ENCODE results near the gene TXK. TPM values are rescaled to one million over a fixed set of nuclear protein-coding genes. Genes with fewer than 3 reads are reported as not detected.

Gene TXK
- total RNA-seq, 1 donor from 2014 or later = 39.5 TPM

DNA sequence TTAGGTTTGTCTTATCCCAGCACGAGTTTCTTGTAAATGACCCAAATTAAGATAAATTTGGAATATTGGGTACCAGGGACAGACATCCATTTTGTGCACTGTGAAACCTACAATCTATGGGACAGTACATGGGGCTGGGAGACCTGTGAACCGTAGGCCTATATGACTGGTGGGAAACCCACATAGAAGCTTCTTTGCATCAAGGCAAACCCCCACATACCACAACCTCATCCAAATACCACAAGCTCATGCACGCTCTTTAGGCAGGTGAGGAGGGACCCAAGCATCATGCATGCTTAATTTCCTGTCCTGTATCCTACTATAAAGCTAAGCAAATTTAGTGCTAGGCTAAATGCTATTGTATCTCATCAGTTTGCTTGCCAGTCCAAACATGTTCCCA, 69.7 kb downstream of the TXK start:
- intact Hi-C loops (cut with micrococcal nuclease) = no loop called here

DNA sequence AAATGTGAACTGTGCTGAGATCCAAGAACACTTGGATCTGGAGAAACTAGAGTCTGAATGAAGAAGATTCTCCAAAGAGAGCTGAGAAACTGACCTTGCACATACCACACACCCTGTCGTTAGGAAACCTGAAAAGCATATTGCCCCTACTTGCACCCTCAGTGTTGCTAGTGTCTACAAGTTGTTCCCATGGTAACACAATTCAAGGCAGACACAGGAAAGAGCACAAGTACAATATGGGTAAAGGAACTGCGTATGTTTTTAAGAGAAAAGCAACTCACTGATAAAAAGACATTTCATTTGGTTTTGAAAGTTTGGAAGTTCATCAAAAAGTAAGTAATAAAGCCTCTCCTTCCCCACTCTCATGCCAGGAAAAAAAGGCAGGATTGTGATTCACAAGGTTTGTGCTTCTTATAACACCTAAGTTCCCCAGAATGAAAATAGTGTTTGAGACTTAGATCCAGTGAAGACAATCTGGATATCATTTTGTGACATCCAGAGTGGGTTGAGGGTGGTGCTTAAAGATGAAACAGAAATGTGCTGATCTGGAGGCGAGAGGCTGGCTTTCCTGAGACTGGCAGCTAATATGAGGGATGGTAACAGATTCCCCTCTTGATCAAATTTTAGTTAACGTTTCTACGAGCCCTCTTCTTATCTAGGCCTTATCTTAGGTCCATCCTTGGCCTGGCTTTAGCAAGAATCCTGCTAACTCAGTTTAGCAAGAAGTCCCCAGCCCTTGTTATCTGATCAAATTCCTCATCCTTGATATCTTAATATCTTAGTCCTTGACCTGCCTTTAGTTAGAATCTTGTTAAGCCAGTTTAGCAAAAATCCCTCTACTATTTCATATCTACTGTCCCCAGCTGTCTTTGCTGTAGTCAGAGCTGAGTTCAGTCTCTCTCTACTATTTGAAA, 75.2 kb downstream of the TXK start:
- intact Hi-C loops (cut with micrococcal nuclease) = no loop called here

DNA sequence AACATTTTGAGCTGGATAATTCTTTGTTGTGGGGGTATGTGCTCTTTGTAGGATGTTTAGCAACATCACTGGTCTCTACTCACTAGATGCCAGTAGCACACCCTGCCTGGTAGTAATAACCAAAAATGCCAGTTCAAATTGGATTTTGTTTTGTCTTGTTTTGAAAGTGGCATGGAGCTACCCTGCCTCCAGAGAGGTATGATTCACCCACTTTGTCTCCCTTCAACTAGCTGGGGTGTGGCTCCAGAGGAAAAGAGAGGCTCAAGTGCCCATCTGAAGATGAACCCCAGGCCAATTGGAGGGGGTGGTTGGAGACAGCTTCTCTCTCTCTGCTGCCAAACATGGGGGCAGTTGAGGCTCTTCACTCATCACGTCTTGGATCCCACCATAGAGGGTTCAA, 83.0 kb downstream of the TXK start:
- intact Hi-C loops (cut with micrococcal nuclease) = no loop called here

DNA sequence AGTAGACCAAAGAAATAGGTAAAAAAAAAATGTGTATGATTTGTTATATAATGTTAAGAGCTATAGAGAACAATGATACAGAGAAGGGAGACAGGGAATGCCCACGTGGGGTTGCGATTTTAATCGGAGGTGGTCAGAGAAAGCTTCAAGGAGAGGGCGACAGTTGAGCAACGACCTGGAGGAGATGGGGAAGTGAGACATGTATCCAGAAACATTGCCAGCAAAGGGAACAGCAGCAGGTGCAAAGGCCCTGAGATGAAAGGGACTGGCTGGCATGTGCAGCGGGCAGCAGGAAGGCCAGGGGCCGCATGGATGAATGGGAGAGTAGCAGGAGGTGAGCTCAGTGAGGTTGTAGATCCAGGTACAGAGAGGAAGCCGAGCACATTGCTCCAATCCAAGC, 84.6 kb downstream of the TXK start:
- intact Hi-C loops (cut with micrococcal nuclease) = loop anchor here (10.0 kb wide), 1 partner anchor 585 kb away; the partner anchor contains the start of gene COMMD8

DNA sequence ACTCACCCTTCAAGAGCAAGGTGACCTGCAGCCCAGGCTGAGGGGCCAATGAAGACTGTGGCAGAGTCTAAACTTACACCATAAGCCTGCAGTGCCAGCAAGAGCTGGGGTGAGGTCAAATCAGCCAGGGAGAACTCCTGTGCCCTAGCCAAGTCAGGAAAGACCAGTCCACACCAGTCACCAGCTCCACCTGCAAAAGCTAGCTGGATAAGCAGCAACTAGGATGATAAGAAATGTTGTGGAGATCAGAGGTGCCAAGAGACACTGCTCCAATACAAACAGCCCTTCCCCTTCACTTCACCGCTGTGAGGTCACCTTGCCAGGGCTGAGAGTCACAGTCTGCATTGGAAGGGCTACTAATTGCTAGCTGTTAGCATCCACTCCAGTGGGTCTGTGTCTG, 86.2 kb downstream of the TXK start:
- intact Hi-C loops (cut with micrococcal nuclease) = loop anchor here (1.0 to 10.0 kb wide), 2 partner anchors 12 to 583 kb away; partner anchors contain the start of gene COMMD8

DNA sequence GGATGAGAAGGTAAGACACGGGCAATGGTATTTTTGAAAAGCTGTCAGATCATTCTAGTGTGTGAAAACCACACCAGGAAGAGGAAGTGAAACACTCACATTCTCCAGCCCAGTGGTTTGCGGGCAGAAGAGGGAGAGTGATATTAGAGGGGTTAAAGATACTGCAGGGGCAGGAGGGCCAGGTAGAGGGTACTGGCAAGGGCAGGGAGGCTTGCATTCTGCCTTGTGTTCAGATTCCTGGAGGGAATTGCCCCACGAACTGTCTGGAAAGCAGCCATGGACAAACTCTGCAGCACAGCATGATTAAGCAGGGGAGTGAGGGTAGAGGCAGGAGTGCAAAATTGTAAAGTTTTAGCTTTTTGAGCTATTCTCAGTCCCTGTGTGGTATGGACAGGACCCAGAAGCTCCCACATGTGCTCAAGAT, 86.6 kb downstream of the TXK start:
- intact Hi-C loops (cut with micrococcal nuclease) = loop anchor here (1.0 to 10.0 kb wide), 2 partner anchors 11 to 583 kb away; partner anchors contain the start of gene COMMD8

DNA sequence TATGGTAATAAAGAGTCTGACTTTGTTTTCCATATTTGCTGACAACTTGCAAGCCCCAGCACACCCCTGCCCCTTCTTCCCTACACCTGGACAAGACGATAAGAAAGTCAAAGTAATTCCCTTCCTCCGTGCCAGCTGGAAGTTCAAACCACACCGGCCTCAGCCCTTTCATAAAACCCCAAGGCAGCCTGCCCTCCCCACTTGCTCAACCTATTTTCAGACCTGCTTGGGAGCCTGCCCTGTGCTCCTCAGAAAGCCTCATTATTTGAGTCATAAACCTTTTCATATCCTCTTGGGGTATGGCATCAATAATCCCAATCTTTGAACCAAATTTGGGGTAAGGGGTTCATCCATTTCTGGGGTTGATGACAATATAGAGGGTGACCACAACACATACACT, 88.0 kb downstream of the TXK start:
- intact Hi-C loops (cut with micrococcal nuclease) = loop anchor here (10.0 kb wide), 1 partner anchor 581 kb away; the partner anchor contains the start of gene COMMD8

DNA sequence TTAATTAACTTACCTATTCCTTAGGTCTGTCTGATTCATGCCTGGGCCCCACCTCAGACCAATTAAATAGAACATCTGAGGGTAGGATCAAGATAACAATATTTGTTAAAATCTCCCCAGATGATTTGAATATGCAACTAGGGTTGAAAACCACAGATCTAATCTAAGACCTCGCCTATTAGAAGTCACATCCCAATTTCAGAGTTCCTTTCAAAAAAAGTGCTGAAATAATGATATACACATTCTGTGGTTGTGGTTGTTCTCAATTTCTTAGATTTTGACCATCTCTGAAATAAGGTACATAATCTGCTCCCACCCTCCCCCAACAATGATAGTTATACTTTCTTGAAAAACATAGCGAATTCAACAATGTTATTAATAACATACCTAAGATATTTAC, 89.8 kb downstream of the TXK start:
- intact Hi-C loops (cut with micrococcal nuclease) = loop anchor here (10.0 kb wide), 1 partner anchor 579 kb away; the partner anchor contains the start of gene COMMD8

DNA sequence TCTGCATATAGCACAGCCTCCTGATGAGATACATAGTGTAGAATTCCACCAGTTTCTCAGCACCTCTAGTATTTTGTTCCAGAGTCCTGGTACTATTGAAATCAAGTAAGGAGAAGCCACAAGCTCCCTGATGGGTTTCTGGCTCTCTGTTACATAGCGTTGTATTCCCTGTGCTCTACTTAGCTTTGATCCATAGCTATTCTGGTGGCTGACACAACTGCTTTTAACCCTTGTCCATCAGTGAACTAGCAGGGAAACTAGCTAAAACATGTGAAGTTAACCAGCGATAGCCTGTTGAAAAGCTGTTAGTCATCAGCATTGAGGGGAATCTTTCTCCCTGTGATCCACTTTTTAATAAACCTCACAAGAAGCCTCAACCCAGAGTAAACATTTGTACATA, 90.5 kb downstream of the TXK start:
- intact Hi-C loops (cut with micrococcal nuclease) = loop anchor here (10.0 kb wide), 1 partner anchor 579 kb away; the partner anchor contains the start of gene COMMD8

DNA sequence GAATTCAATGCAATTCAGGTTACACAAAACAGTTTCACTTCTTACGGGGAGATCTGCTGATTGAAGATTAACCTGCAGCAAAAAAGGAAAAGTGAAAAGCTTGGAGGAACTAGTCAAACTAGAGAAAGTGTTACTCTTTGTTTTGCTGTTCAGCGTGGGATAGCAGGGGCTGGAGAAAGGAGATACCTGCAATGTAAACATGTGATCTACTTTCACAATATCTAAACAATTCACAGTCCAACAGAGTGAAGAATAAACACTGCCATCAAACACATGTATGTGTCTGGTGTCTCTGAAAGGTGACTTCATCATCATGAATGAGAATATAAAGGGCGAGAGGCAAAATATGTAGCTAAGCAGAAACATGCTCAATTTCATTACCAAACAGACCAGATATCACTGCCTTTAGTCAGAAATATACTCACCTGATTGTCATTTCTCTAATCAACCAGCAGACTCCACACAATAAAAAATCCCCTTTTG, 91.0 kb downstream of the TXK start:
- intact Hi-C loops (cut with micrococcal nuclease) = loop anchor here (10.0 kb wide), 1 partner anchor 578 kb away; the partner anchor contains the start of gene COMMD8

DNA sequence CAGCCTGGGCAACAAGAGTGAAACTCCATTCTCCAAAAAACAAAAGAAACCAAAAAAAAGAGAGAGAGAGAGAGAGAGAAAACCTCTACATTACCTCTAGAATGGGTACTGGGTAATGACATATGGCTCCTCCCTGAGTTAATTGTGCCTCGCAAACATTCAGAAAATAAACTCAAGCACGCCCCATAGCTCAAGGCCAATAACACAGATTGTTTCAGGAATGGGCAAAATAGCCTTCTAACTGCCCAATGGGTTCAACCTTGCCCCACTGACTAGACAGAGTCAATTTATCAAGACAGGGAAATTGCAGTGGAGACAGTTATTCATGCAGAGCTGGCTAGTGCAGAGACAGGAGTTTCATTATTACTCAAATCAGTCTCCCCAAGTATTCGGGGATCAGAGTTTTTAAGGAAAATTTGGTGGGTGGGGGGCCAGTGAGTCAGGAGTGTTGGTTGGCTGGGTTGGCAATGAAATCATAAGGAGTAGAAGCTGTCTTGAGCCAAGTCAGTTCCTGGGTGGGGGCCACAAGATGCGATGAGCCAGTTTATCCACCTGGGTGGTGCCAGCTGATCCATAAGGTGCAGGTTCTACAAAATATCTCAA, 92.4 kb downstream of the TXK start:
- intact Hi-C loops (cut with micrococcal nuclease) = loop anchor here (10.0 kb wide), 1 partner anchor 577 kb away; the partner anchor contains the start of gene COMMD8

DNA sequence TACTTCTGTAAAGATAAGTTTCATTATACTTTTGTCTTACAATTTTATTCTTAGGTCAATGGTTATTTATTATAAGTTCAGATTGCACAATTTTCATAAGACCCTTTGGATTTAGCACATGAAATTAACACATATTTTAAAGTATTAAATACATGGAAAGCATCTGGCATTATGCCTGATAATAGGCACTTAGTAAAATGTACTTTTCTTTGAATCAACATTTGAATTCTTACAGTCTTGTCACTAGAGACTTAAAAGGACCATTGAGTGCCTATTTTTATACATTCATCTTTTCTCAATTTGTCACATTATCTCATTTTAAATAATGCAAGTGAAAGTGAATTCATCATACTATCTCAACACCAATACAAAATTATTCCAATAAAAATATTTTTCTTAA, 94.5 kb downstream of the TXK start:
- intact Hi-C loops (cut with micrococcal nuclease) = no loop called here

DNA sequence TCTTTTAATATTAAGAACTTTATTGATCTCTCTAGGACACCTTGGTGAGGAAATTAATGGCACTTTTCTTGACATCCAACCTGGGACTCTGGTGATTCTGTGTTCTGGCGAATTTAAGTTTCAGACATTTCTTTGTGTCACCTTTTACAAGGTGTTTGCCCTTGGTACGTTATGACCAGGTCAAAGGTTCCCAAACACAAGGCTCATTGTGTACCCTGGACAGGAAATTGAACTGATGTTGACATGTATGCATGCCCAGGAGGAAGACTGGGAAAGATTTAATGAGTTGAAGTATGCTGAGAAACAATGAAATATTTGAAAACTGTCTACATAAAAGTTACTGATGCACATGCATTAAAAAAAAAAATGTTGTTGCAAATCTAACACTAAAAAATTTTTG, 95.4 kb downstream of the TXK start:
- intact Hi-C loops (cut with micrococcal nuclease) = no loop called here

DNA sequence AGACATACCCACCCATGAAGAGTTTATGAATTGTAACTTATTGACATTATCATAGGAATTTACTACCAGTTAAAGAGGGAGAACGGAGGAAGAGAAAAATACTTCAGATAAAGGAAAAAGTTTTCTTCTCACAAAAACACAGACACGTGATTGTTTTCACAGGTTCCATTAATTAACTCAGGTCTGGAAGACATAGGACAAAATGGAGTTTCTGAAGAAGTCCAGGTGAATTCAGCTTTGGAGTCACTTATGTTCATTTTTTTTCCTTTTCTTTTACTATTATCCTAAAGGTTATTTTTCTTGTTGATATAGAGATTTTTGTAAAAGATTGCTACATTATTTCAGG, 97.0 kb downstream of the TXK start:
- intact Hi-C loops (cut with micrococcal nuclease) = no loop called here

DNA sequence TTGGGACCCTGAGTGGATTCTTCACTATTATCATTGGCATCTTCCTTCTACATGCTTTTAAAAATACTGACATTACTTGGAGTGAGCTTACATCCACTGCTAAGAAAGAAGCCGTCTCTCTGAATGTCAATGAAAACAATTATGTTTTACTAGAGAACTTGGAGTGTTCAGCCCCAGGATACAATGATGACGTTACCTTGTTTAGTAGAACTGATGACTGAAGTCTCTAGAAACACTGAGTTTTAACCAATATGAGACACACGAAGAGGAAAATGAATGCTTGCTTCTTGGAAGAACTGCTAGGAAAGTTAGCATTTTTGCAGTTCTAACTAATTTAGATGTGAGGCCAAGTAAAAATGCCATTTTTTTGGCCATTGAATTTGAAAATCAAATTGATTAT, 98.1 kb downstream of the TXK start:
- intact Hi-C loops (cut with micrococcal nuclease) = loop anchor here (1.0 kb wide), 1 partner anchor 11 kb away; no protein-coding TSS in a partner anchor

DNA sequence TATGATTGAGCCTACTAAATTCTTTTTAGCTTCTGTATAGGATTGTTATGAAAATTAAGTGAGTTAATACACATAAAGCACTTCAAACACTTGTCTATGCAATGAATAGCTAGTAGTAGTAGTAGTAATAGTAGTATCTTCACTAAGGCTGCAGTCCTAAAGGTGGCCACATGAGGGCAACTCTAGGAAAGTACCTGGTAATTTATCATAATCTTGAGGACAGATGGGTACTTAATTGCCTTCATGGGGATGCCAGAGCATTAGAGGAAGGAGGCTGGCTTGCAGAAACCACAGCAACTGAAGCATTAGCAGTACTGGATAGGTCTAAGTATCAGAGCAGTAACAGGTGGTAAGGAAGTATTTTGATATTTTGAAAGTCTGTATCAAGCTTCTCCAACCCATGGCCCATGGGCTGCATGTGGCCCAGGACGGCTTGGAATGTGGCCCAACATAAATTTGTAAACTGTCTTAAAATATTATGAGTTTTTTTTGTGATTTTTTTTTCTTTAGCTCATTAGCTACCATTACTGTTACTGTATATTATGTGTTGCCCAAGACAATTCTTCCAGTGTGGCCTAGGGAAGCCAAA, 100.1 kb downstream of the TXK start:
- intact Hi-C loops (cut with micrococcal nuclease) = loop anchor here (1.0 kb wide), 3 partner anchors 53 to 107 kb away; no protein-coding TSS in a partner anchor

DNA sequence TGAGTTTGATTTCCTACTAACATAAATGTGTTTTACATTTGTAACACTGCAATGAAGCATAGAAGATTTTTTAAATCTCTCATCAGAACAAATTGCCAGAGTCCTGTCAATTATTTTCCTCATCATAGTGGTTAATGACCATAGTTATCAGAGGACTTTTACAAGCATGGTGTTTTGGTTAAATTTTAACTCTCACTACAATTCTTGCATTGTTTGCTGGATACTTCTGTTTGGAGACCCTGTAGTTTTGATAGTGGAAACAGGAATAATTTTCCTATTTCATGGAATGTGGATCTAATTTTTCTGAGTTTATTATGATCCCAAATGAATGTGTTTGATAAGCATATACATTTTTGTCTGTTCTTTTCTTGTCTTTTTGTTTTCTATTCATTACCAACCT, 100.6 kb downstream of the TXK start:
- intact Hi-C loops (cut with micrococcal nuclease) = loop anchor here (1.0 kb wide), 2 partner anchors 54 to 76 kb away; no protein-coding TSS in a partner anchor

DNA sequence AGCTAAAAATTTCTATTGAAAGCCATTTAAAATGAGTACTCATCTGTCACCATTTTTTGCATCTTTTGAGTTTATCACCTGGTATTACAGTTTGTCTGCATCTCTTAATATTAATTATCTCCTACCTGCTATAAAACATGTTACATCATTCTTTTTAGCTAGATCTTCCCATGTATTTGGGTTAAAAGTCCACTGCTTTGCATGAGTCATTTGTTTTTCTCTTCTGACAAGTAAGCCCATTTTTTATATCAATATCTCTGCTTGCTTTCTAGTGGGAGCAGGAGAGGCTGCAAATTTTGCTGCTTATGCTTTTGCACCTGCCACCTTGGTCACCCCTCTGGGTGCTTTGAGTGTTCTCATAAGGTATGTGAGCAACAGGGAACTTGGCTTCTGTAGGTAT, 101.3 kb downstream of the TXK start:
- intact Hi-C loops (cut with micrococcal nuclease) = loop anchor here (1.0 kb wide), 2 partner anchors 55 to 77 kb away; no protein-coding TSS in a partner anchor

DNA sequence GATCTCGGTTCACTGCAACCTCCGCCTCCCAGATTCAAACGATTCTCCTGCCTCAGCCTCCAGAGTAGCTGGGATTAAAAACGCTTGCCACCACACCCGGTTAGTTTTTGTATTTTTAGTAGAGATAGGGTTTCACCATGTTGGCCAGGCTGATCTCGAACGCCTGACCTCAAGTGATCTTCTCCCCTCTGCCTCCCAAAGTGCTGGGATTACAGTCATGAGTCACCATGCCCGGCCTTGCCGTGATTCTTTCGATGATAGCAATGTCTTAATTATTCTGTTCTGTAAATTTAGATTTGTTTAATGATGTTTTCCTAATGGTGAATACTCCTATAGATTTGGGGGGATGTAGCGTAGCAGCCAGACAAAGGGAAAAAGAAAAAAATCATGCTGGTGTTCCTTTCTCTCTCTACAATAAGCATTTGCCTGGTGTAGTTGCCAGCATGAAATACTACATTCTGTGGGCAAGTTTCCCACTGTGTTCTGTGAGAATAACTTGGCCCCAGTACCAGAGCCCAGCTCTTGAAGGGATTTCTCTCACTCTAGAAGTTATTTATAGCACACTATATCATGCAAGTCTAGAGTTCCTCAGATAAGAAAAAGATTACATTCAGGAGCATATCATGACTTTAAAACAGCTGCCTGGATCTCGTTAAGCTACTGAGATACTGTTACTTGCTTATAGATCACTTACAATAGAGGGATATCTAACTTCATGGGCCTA, 102.1 kb downstream of the TXK start:
- intact Hi-C loops (cut with micrococcal nuclease) = no loop called here

DNA sequence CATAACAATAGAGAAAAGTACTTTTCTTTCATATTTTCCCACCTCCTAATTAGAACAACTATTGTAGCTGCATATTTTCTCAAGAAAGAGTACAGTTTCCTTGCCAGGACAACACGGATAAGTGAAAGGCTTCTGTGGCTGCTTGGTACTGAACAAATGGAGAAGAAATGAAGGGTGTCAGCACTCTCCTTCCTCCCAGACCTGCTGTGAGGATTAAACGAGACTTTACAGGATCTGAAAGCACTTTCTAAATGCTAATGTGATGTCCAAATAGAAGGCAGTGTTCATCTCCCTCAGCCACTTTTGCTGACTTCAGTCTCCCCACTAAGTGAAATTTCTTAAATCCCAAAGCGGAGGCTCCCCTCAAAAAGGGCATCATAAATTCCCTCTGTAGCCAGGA, 103.6 kb downstream of the TXK start:
- intact Hi-C loops (cut with micrococcal nuclease) = no loop called here

DNA sequence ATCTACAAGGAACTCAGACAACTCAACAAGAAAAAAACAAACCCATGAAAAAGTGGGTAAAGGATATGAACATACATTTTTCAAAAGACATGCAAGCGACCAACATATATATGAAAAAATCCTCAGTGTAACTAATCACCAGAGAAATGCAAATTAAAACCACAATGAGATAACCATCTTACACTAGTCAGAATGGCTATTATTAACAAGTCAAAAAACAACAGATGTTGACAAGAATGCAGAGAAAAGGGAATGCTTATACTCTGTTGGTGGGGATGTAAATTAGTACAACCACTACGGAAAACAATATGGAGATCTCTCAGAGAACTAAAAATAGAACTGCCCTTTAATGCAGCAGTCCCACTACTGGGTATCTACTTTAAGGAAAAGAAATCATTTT, 105.4 kb downstream of the TXK start:
- intact Hi-C loops (cut with micrococcal nuclease) = no loop called here

Measured in T-helper 1 cell treated with Interleukin-12 subunit alpha and Interleukin-12 subunit beta and Interleukin-4 antibody, amounts not matched to agents 30 ng/mL and 1 ng/mL, for 36 hours (primary cell).